Kidney epithelial cell (primary cell): Measurements from ENCODE around the gene TOLLIP. TPM values are rescaled to one million over a fixed set of nuclear protein-coding genes. Genes with fewer than 3 reads are reported as not detected.
A peak's percentile ranks its signal among the peaks of the same experiment; 100 is the strongest.
"Not testable (repeated sequence)": the region's sequence is repeated elsewhere in the genome, so short reads cannot be mapped to it uniquely, and the experiment has no call there.

Experiments
- DNase-seq: peaks from one replicate; pipeline ENCODE4 v3.0.0-alpha.2; 2010; ENCODE audit warnings: low read depth
- H3K27me3 ChIP-seq: 2 replicates; pipeline ENCODE4 v1.6.0; 2011; ENCODE audit warnings: low read length; ENCODE audit not compliant: control insufficient read depth, insufficient read depth
- H3K36me3 ChIP-seq: 2 replicates; pipeline ENCODE4 v1.5.1; 2011; ENCODE audit warnings: low read length; ENCODE audit not compliant: control insufficient read depth, insufficient read depth
- H3K4me3 ChIP-seq: 2 replicates; pipeline ENCODE4 v1.5.1; 2011; ENCODE audit warnings: low read depth, mild to moderate bottlenecking, control low read depth, low read length
- total RNA-seq: library from RNA; depleted of rRNA; stranded (reverse); fragments of >200 nt; gene quantifications from 2 replicates; pipeline ENCODE4 v1.2.3, GENCODE V29; 2015
- TF ChIP-seq, protein P1 (sequence below): IDR thresholded peaks from 2 replicates; pipeline ENCODE4 v1.5.1; 2011; ENCODE audit warnings: mild to moderate bottlenecking, moderate library complexity, low read length, control low read depth, inconsistent platforms; ENCODE audit not compliant: insufficient read depth, poor library complexity, severe bottlenecking

Gene TOLLIP
- total RNA-seq, result 55.3 and 68.0 TPM in 2 replicates

DNA sequence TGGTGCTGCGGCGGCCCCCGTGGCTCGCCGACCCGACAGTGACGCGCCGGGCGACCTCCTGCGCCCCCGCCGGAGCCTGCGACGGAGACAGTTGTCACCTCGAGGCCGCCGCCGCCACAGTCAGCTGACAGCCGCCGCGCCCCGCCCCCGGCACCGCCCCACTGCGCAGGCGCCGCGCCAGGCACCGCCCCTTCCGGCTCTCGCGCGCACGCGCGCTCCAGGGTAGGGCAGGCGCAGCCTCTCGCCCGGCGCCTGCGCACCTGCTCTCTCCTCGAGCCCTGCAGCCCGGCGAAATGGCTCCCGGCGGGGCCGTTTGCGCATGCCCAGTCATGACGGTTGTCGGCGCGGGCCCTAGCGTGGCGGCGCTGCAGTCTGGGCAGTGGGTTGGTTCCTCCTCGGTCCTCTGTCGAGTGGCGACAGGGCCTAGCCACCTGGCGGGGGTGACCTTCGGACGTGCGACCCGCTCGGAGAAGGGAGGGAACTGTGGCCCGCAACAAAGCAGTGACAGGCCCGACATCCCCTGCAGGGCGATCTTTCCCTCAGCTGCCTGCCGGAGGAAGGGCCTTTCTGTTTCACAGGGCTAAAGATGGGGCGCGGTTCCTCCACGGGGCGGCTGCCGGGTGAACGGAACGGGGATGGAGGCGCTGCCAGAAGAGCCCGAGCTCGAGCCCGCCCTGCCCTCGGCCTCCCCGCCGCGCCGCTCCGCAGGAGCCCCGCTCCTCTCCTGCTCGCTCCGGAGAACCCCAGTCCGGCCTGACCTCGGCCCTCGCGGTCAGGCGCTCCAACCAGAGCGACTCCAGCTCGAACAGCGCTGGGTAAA, at the start of gene TOLLIP:
TOLLIP (minus strand) TSS at position 135 of the 820 bp plus-strand sequence; CDS start at position 1, 134 bp downstream.
- TF ChIP-seq, protein P1, sequence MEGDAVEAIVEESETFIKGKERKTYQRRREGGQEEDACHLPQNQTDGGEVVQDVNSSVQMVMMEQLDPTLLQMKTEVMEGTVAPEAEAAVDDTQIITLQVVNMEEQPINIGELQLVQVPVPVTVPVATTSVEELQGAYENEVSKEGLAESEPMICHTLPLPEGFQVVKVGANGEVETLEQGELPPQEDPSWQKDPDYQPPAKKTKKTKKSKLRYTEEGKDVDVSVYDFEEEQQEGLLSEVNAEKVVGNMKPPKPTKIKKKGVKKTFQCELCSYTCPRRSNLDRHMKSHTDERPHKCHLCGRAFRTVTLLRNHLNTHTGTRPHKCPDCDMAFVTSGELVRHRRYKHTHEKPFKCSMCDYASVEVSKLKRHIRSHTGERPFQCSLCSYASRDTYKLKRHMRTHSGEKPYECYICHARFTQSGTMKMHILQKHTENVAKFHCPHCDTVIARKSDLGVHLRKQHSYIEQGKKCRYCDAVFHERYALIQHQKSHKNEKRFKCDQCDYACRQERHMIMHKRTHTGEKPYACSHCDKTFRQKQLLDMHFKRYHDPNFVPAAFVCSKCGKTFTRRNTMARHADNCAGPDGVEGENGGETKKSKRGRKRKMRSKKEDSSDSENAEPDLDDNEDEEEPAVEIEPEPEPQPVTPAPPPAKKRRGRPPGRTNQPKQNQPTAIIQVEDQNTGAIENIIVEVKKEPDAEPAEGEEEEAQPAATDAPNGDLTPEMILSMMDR, result peak; percentile 17
- peak within 1 kb of the TSS; percentile 81 for H3K4me3 ChIP-seq
- H3K36me3 ChIP-seq, result no peaks in the 10 kb centered on the region
- H3K27me3 ChIP-seq, result no peaks in the 10 kb centered on the region
- DNase-seq, result peak; percentile 67

DNA sequence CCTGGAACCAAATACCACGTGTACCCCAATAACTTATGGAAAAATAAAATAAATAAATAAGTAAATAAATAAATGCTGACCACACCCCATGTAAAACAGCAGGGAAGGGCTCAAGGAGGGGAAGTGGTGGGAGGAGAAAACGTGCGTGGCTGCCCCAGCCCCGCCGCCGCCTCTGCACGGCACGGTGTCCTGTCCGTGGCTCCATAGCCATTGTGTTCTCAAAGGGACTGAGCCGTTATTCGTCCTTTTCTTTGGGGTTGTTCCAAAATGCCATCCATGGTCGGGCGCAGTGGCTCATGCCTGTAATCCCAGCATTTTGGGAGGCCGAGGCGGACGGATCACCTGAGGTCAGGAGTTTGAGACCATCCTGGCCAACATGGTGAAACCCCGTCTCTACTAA, 49.5 kb upstream of the TOLLIP start:
- not testable (repeated sequence) for H3K27me3 ChIP-seq, H3K36me3 ChIP-seq, H3K4me3 ChIP-seq, DNase-seq

DNA sequence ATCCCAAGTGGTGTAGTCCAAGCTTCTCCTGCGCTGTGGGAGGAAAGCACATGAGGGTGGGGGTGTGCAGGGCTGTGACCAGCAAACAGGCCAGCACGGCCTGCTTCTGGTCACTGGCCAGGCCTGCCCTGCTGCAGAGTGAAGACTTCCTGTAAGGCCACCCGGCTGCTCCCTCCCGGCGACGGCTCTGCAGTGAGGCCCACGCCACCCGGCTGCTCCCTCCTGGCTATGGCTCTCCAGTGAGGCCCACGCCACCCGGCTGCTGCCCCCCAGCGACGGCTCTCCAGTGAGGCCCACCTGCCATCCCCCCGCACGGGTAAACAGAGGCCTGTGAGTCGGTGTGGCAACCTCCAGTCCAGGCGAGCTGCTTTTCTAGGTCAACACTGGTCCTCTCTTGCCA, 48.9 kb upstream of the TOLLIP start:
- no peaks in the 10 kb centered on the region for H3K36me3 ChIP-seq
- TF ChIP-seq, protein P1, result no peak
- H3K4me3 ChIP-seq, result no peak overlapping the region
- peaks cover 12% of the 10 kb centered on the region for H3K27me3 ChIP-seq
- DNase-seq, result no peak

DNA sequence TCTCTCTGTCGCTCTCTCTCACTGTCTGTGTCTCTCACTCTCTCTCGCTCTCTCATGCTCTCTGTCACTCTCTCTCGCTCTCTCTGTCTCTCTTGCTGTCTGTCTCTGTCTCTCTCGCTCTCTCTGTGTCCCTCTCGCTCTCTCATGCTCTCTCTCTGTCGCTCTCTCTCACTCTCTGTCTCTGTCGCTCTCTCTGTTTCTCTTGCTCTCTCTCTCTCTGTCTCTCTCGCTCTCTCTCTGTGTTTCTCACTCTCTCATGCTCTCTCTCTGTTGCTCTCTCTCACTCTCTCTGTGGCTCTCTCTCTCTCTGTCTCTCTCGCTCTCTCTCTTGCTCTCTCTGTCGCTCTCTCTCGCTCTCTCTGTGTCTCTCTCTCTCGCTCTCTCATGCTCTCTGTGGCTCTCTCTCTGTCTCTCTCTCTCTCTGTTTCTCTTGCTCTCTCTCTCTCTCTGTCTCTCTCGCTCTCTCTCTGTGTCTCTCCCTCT, 47.1 kb upstream of the TOLLIP start:
- Histone ChIP-seq H3K4me3 (no peak overlapping the region), H3K36me3 (no peaks in the 10 kb centered on the region), H3K27me3 (peaks cover 12% of the 10 kb centered on the region)
- DNase-seq, result no peak
- TF ChIP-seq, protein P1, result no peak

DNA sequence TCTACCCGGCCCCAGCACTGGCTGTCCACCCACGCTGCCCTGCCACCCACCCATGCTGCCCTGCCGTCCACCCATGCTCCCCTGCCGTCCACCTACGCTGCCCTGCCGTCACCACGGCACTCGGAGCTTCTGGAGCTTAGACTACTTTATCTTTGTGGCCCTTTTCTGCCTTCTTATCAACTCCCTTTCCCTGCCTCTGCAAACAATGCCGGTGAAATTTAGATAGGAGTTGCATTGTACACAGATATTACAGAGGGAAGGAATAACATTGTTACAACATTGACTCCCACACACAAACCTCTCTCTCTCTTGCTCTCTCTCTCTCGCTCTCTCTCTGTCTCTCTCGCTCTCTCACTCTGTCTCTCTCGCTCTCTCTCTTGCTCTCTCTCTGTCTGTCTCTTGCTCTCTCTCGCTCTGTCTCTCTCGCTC, 46.6 kb upstream of the TOLLIP start:
- TF ChIP-seq, protein P1, result no peak
- Histone ChIP-seq H3K36me3 (no peaks in the 10 kb centered on the region), H3K27me3 (peaks cover 12% of the 10 kb centered on the region), H3K4me3 (no peak overlapping the region)
- no peak for DNase-seq

DNA sequence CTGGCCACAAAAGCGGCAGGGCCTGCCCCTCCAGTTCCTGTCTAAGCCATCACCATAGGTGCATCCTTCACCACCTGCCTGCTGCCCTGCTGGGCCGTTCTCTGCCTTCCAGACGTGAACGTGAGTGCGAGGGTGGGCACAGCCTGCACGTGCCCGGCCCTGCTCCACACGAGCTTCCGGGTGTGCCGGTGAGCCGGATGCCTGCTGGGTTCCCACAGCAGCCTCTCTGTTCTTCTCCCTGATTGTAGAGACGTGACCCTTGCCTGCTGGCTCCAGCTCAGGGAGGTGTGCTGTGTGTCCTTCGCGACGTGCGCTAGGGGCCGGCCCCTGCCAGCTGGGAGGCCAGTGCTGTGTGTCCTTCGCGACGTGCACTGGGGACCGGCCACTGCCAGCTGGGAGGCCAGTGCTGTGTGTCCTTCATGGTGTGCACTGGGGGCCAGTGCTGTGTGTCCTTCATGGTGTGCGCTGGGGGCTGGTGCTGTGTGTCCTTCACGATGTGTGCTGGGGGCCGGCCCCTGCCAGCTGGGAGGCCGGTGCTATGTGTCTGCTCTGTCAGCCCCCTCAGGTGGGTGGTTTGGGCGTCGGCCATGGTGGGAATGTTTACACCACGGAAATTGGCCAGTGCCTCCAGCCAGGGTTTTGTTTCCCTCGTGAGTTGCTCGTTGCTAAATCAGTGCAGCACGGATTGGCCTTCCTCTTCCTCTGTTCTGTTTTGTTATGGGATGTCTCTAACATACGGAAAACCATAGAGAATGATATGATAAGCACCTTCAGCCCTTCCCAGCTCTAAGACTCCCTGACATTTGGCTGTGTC, 44.9 kb upstream of the TOLLIP start:
- TF ChIP-seq, protein P1, result no peak
- H3K27me3 ChIP-seq, result peaks cover 23% of the 10 kb centered on the region
- DNase-seq, result no peak
- H3K4me3 ChIP-seq, result no peak overlapping the region
- H3K36me3 ChIP-seq, result no peaks in the 10 kb centered on the region
